SKM-1 treated with dmso at 0.1 percent for 144 hours (cell line): Measurements from ENCODE around the gene CBX3.
A peak's percentile ranks its signal among the peaks of the same experiment; 100 is the strongest.
"Not testable (repeated sequence)": the region's sequence is repeated elsewhere in the genome, so short reads cannot be mapped to it uniquely, and the experiment has no call there.

ENCODE experiments used
- DNase-seq: peaks from one replicate; lab custom pipeline; 2025; ENCODE audit not compliant: unreplicated experiment; lab: John Stamatoyannopoulos, UW

The CBX3 gene

DNA sequence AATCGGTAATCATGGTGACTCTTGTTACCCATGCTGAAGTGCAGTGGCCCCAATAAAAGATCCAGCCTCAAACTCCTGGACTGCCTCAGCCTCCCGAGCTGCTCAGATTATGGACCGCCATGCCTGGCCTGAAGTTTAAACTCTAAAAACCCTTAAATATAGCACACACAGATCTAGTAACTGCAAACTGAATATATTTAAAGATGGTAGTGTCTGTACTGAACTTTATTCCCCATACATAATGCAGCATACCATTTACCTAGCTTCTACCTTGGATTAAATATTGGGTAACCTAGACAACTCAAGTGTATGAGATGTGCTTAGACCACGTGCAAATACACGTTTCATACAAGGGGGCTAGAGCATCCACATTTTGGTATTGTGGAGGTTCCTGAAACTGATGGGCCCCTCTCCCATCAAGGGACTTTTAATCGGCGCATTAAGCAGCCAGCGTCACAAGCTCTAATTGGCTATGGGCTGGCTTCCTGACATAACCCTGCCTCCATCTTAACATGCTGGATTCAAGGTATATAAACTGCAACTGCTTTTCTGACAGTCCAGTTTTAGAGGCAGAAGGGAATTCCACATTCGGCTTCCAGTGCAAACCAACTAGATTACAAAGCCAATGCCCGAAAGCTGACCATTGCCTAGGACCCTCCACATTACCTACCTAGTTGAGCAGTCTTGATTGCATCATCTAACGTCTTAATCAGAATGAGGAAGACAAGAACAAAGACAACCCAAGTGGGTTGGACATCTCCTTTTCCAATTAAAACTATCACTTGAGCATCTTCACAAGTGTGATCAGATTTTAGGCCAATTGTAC, 14.0 kb upstream of the CBX3 start:
- no peak for DNase-seq

- DNase-seq, result no peak
These were observed 13.2 kb upstream of the CBX3 start for GRCh38 chr7:26188206-26188956.

GRCh38 chr7:26188957-26189541, 12.5 kb upstream of the CBX3 start:
- no peak for DNase-seq

GRCh38 chr7:26189697-26190096, 11.8 kb upstream of the CBX3 start:
- DNase-seq, result no peak

- DNase-seq, result no peak
These were observed 11.1 kb upstream of the CBX3 start for GRCh38 chr7:26190417-26190869.

GRCh38 chr7:26191233-26191973, 10.1 kb upstream of the CBX3 start:
- DNase-seq, result no peak

DNA sequence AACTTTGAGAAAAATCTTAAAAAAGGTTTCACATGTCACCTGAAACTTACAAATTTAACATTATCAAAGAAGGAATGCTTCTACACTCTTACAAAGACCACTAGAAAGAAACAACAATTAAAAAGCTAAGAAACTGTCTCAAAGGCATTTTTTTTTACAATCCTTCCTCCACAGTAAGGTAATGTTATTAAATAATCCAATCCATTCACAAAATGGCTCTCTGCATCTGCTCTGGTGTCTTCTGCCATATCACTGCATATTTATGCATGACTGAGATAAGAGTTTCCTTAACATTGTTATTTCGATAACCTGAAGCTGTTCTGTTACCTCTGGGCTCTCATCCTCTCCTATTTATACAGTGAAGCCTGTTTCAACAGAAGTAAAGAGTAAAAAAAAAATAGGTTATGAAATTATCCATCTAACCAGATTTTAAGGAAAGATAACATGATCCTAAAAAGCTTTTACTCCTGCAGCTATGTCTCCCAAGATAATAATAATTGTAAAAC, 9.5 kb upstream of the CBX3 start:
- no peak for DNase-seq

DNA sequence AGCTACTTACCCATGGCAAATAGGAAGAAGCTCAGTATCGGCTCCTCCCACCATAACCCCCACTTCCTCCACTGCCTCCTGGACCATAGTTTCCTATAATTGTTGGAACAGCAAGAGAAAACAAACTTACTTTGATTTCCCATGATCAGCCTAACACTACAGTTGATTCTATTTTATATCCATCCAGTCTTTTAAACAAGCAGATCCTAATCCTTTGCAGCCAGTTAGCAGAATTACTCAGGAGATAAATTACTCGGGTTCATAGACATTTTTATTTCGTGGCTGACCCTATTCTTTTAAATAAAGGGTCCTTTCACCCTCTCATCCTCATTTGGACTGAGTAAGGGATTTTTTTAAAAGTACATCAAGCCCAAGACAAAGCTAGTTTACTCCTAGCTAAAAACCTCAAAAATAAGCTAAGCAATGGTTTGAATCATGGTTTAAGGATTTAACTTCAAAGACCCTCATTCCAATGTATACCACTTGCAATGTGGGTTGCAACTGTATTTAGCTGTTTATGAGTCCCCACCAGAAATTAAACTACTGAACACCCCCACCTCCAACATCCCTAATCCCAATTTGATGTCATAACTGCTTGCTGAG, 9.0 kb upstream of the CBX3 start:
- DNase-seq, result no peak

DNA sequence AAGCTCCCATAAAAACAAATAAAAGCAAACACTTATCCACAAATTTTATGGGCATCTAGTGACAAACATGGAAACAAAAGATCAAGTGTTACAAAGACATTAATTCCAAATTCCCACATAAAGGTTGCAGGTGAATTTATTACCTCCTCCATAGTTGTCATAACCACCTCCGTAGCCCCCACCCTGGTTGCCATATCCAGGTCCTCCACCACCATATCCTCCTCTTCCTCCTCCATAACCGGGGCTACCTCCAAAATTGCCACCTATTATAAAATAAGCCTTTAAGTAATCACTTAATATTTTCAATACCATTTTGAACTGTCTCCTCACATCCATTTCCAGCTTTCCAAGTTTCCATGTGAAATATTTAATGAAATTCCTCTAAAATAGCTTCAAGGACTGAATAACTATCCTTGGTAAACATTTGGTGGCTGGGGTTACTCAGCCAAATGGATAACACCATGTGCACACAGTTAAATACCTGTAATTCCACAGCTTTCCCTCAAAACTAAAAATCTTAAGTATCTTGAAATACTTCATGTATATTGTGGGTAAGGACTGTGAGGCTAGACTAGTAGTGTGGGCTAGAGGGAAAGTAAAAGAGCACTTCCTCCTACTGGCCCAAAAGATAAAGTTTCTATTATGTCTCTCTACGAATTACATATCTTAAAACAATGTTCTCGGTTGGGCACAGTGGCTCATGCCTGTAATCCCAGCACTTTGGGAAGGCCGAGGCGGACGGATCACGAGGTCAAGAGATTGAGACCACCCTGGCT, 7.9 kb upstream of the CBX3 start:
- no peak for DNase-seq

- not testable (repeated sequence) for DNase-seq
These were observed 6.8 kb upstream of the CBX3 start for GRCh38 chr7:26194764-26195163.

DNA sequence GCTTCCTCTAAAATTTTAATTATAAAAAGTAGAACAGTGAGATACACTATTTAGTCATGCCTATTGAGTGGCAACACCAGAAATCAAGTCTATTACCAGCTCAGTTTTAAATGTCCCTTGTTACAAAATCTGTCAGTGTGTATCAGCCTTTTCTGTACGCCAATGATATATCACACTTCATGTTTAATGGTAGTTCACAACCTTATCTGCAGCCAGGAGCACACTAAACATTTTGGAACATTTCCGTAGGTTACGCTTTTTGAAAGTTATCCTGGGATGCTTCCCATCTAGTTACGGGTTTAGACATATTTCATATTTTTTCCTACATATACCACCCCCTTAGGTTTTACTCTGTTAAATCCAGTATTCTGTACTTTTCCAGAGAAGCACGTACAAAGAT, 6.4 kb upstream of the CBX3 start:
- no peak for DNase-seq

DNA sequence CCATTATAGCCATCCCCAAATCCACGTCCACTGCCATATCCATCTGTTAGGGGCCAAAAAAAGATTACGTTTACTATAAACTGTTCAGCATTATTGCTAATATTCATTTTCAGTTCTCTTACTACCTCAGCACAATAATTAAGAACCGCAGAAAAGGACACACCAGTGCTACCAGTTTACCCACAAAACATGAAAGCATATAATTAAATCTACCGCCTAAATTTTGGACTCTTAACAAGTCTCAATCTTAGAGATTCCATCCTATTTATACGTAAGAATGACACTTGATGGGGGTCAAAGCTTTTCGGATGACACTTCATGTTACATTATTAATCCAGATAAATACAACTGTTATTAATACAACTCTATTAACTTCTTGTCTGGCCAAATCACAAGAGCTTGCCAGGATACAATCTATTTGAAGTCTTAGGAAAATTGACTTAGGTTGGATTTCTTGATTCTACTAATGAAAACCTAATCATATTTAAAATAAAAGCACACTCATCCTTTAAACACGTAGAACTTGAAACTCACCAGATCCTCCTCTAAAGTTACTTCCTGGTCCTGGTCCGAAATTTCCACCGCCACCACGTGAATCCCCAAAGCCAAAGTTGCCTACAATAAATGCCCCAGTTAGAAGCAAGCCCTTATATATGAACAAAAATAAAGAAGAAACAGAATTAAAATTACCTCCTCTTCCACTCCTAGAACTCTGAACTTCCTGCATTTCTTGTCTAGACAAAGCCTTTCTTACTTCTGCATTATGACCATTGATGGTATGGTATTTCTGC, 5.5 kb upstream of the CBX3 start:
- no peak for DNase-seq

- DNase-seq, result peak; percentile 84
These were observed 4.1 kb upstream of the CBX3 start for GRCh38 chr7:26197153-26198115.

GRCh38 chr7:26198133-26198780, 3.3 kb upstream of the CBX3 start:
- DNase-seq, result no peak

GRCh38 chr7:26198781-26199169, 2.8 kb upstream of the CBX3 start:
- no peak for DNase-seq

- peak; percentile 78 for DNase-seq
These were observed 2.1 kb upstream of the CBX3 start for GRCh38 chr7:26199301-26200037.

GRCh38 chr7:26200038-26200443, 1.5 kb upstream of the CBX3 start:
- peak; percentile 78 for DNase-seq
